ENCODE measurements around the gene SMCO1. TPM values are rescaled to one million over a fixed set of nuclear protein-coding genes. Genes with fewer than 3 reads are reported as not detected.

The SMCO1 gene
- total and polyA plus RNA-seq, 2 experiments from 2014 or later: not detected

GRCh38 chr3:196492080-196492479 is 23.1 kb downstream of the SMCO1 start:
- no peaks in the 10 kb centered on the region for H3K4me1 Mint-ChIP-seq
- ATAC-seq (no peak), DNase-seq (ENCODE audit: low spot score) (no peak)
- no peaks in the 10 kb centered on the region for H3K27me3 Mint-ChIP-seq (ENCODE audit: insufficient read depth, low read depth, poor library complexity)
- Histone ChIP-seq H3K9me2 (ENCODE audit: insufficient read depth) (no peaks in the 10 kb centered on the region), H3K36me3 (ENCODE audit: insufficient read depth) (peaks cover 13% of the 10 kb centered on the region; the same call in 1 of the 2 replicates), H3K27ac (ENCODE audit: low read depth) (no peak overlapping the region), H2AFZ (no peak overlapping the region), H3K4me1 (ENCODE audit: insufficient read depth) (no peaks in the 10 kb centered on the region), H3K4me2 (no peak overlapping the region), H3K27me3 (ENCODE audit: insufficient read depth) (no peaks in the 10 kb centered on the region), H3K4me3 (no peak overlapping the region), H3F3A (replicated peaks; ENCODE audit: low read depth) (peaks cover 5% of the 10 kb centered on the region), H4K20me1 (replicated peaks; ENCODE audit: insufficient read depth) (peaks cover 53% of the 10 kb centered on the region), H3K79me2 (replicated peaks; ENCODE audit: insufficient read depth) (peaks cover 93% of the 10 kb centered on the region)
- H3K27ac Mint-ChIP-seq: no peak overlapping the region
- peaks cover 20% of the 10 kb centered on the region for H3K36me3 Mint-ChIP-seq (ENCODE audit: low read depth)
- H3K4me3 Mint-ChIP-seq: no peak overlapping the region
- no peaks in the 10 kb centered on the region for H3K9me3 Mint-ChIP-seq
- no peak for TF ChIP-seq REST (IDR thresholded peaks at IDR 0.05; ENCODE audit: unreplicated experiment)
- no peak for TF ChIP-seq STAT1 (IDR thresholded peaks at IDR 0.05; ENCODE audit: unreplicated experiment)
- no peak for TF ChIP-seq EZH2phosphoT487 (IDR thresholded peaks at IDR 0.05; ENCODE audit: unreplicated experiment)
- TF ChIP-seq ZNF462 (CRISPR knock-in tag; IDR thresholded peaks at IDR 0.05): no peak
- no peak for TF ChIP-seq ZNF331 (CRISPR knock-in tag; IDR thresholded peaks at IDR 0.05; ENCODE audit: low read depth)
- no peak for TF ChIP-seq ETS1 (IDR thresholded peaks at IDR 0.05)
- TF ChIP-seq ZNF114 (CRISPR knock-in tag; IDR thresholded peaks at IDR 0.05): no peak
- TF ChIP-seq JUNB (IDR thresholded peaks at IDR 0.05; ENCODE audit: unreplicated experiment): no peak
- TF ChIP-seq CREB1 (CRISPR knock-in tag; IDR thresholded peaks at IDR 0.05; ENCODE audit: low read depth): no peak
- no peak for TF ChIP-seq NANOG (IDR thresholded peaks at IDR 0.05; ENCODE audit: borderline replicate concordance)
- TF ChIP-seq CTCF (conservative IDR thresholded peaks at IDR 0.05; ENCODE audit: low read depth in 2 of 2): no peak
- TF ChIP-seq EZH2 (IDR thresholded peaks at IDR 0.05; ENCODE audit: low read depth, unreplicated experiment): no peak
- TF ChIP-seq POLR2AphosphoS5 (IDR thresholded peaks at IDR 0.05; ENCODE audit: low read depth): no peak

Data from GM23338 (cell line).